Upper lobe of left lung (tissue), 6 donors: Measurements from ENCODE around the gene TCL1A. TPM values are rescaled to one million over a fixed set of nuclear protein-coding genes. Genes with fewer than 3 reads are reported as not detected.
"Not testable (repeated sequence)": the region's sequence is repeated elsewhere in the genome, so short reads cannot be mapped to it uniquely, and the experiment has no call there.

Experiments
- ATAC-seq, 2 donors: fragments of 200-7000 bp; cut with Tn5 transposase; one replicate each; pipeline ENCODE4 v1.9.1; 2022; ENCODE audit warnings: mild to moderate bottlenecking in 2 of 2, moderate library complexity in 2 of 2; ENCODE audit not compliant: low FRiP score in 2 of 2
- DNase-seq, 2 donors: peaks; one replicate each; pipeline ENCODE4 v3.0.0-alpha.2; 2019 to 2020
- H3K27ac ChIP-seq, 4 donors: fragments of 200-600 bp; sonication (generic); one replicate each; pipeline ENCODE4 v1.5.1; 2016 to 2019
- H3K27me3 ChIP-seq, 4 donors: fragments of 200-600 bp; sonication (generic); one replicate each; pipeline ENCODE4 v1.5.1; 2017 to 2019
- H3K36me3 ChIP-seq, 4 donors: fragments of 200-600 bp; sonication (generic); one replicate each; pipeline ENCODE4 v1.5.1; 2016 to 2019
- H3K4me1 ChIP-seq, 4 donors: fragments of 200-600 bp; sonication (generic); one replicate each; pipeline ENCODE4 v1.5.1; 2018 to 2019
- H3K4me3 ChIP-seq, 4 donors: fragments of 200-600 bp; sonication (generic); one replicate each; pipeline ENCODE4 v1.5.1; 2017 to 2019; ENCODE audit warnings: mild to moderate bottlenecking in 2 of 4, moderate library complexity in 1 of 4
- H3K9me3 ChIP-seq, 4 donors: fragments of 200-600 bp; sonication (generic); one replicate each; pipeline ENCODE4 v1.5.1; 2018 to 2019
- CTCF ChIP-seq, 6 experiments: fragments of 450-650 bp in 4 of 6; fragments of 200-600 bp in 2 of 6; sonication (generic) in 2 of 6; IDR thresholded peaks; one replicate each; pipeline ENCODE4 v1.5.1; 2016 to 2019; ENCODE audit warnings: antibody characterized with exemption in 6 of 6
- EP300 ChIP-seq, 4 donors: sonication (generic); formaldehyde crosslinking; IDR thresholded peaks; one replicate each; pipeline ENCODE4 v1.5.1; 2017; ENCODE audit warnings: antibody characterized with exemption in 4 of 4, control low read depth in 2 of 4
- POLR2A ChIP-seq, 4 donors: fragments of 450-650 bp; IDR thresholded peaks; one replicate each; pipeline ENCODE4 v1.5.1; 2016 to 2017; ENCODE audit warnings: antibody characterized with exemption in 4 of 4, mild to moderate bottlenecking in 2 of 4
- POLR2AphosphoS5 ChIP-seq, 2 donors: sonication (generic); formaldehyde crosslinking; IDR thresholded peaks; one replicate each; pipeline ENCODE4 v1.5.1; 2017; ENCODE audit warnings: antibody characterized with exemption in 2 of 2
- whole genome bisulfite sequencing, 2 donors: methylation state at CpG; one replicate each; pipeline ENCODE4 v1.1.5; 2017 to 2018; 5-methylcytosine and 5-hydroxymethylcytosine counted together
- total RNA-seq, 6 donors: library from RNA; depleted of rRNA in 4 of 6; stranded (reverse); fragments of >200 nt in 4 of 6; gene quantifications; one replicate each; pipeline versions ENCODE4 v1.1.0 to v1.2.1, GENCODE V29; 2016 to 2021
- donor health status: DM: no; HTN: no; CAD: no; lungs with moderate emphysema.
- donor health status: DM: no; HTN: yes; CAD: no; lungs with severe emphysema.

Gene TCL1A, protein sequence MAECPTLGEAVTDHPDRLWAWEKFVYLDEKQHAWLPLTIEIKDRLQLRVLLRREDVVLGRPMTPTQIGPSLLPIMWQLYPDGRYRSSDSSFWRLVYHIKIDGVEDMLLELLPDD
- under 1 TPM in 4 of 6 donors, not detected in 2; 0.20 to 0.69 (median 0.32) TPM for total RNA-seq

- no peak within 1 kb of the TSS for H3K4me3 ChIP-seq
- H3K4me1 ChIP-seq = no peaks in the 10 kb centered on the region
- peak in 1 of 2 donors; percentile 72 for DNase-seq
- no peaks in the 10 kb centered on the region for H3K36me3 ChIP-seq
- WGBS, 2 donors = 78 to 85% methylated on average over 18 to 21 of the region's 47 CpGs
- ATAC-seq = peak in 1 of 2 donors; percentile 41
- no peaks in the 10 kb centered on the region for H3K9me3 ChIP-seq
- no peak within 1 kb of the TSS for H3K27ac ChIP-seq
- TF ChIP-seq CTCF (IDR thresholded peaks at IDR 0.05) (no peak), POLR2A (IDR thresholded peaks at IDR 0.05) (no peak), EP300 (IDR thresholded peaks at IDR 0.05) (no peak), POLR2AphosphoS5 (IDR thresholded peaks at IDR 0.05) (no peak)
- H3K27me3 ChIP-seq = peaks cover 0 to 7% (median 2%) of the 10 kb centered on the region in 4 donors
Observed at GRCh38 chr14:95713596-95714371, at the start of gene TCL1A. Gene TCL1A, minus strand, starts transcription at chr14:95714125. Its CDS starts 59 bp downstream, at chr14:95714066.

DNA sequence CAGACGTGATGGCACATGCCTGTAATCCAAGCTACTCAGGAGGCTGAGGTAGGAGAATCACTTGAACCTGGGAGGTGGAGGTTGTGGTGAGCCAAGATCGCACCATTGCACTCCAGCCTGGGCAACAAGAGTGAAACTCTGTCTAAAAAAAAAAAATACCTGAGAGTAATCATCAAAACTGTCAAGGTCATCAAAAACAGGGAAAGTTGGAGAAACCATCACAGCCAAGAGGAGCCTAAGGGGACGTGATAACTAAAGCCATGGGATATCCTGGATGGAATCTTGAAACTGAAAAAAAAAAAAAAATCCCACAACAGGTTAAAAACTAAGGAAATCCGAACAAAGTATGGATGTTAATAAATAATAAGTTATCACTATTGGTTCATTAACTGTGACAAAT is 49.1 kb upstream of the TCL1A start:
- H3K9me3 ChIP-seq, H3K36me3 ChIP-seq, H3K4me3 ChIP-seq, ATAC-seq, DNase-seq, H3K27me3 ChIP-seq, H3K27ac ChIP-seq, H3K4me1 ChIP-seq: not testable (repeated sequence)
- WGBS, 2 donors = 71 to 77% methylated on average over 4 of the region's 4 CpGs

DNA sequence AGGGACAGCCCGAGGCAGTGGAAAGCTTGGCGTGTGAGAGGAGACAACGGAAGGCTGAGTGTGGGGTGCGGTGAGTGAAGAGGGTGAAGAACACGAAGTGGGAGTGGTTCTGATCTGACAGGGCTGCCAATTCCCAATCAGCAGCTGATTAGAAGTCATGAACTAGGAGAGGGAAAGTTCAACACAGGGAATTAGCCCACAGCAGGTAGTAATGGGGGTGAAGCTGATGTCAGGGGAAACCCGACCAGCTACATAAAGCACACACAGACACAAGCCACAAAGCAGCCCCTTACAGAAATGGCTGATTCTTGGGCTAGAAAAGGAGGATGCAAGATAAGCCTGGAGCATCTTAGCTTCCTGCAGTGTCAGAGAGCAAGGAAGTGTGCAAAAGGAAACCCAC is 47.5 kb upstream of the TCL1A start:
- Histone ChIP-seq H3K27me3 (no peaks in the 10 kb centered on the region), H3K4me3 (no peak overlapping the region), H3K36me3 (no peaks in the 10 kb centered on the region), H3K27ac (no peak overlapping the region), H3K9me3 (no peaks in the 10 kb centered on the region), H3K4me1 (no peaks in the 10 kb centered on the region)
- TF ChIP-seq POLR2A (IDR thresholded peaks at IDR 0.05) = no peak
- no peak for TF ChIP-seq CTCF (IDR thresholded peaks at IDR 0.05)
- no peak for TF ChIP-seq EP300 (IDR thresholded peaks at IDR 0.05)
- TF ChIP-seq POLR2AphosphoS5 (IDR thresholded peaks at IDR 0.05) = no peak
- ATAC-seq = no peak
- DNase-seq = no peak
- WGBS, 2 donors = 24 to 32% methylated on average over 6 of the region's 6 CpGs

DNA sequence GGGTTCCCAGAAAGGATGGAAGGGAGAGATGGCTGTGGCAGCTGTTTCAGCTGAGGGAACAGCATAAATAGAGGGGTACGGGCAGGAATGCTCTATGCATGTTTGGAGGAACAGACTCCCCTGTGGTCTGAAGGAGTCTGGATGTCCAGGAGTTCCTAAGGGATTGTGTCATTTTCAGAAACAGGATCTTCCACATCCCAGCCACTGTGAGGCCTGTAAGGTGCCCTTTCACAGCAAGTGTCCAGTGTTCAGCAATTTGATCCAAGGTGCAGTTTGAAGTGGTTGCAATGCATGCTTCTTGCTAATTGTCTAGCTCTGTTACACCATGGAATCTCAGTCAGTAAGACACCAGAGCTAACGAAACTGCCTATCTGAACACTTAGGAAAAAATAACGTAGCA is 46.7 kb upstream of the TCL1A start:
- WGBS, 2 donors = 67 to 81% methylated on average over 3 of the region's 3 CpGs
- no peak overlapping the region for H3K4me3 ChIP-seq
- no peak overlapping the region for H3K27ac ChIP-seq
- DNase-seq (no peak), ATAC-seq (no peak)
- H3K9me3 ChIP-seq = no peaks in the 10 kb centered on the region
- H3K36me3 ChIP-seq = no peaks in the 10 kb centered on the region
- H3K27me3 ChIP-seq = no peaks in the 10 kb centered on the region
- TF ChIP-seq CTCF (IDR thresholded peaks at IDR 0.05) (no peak), POLR2A (IDR thresholded peaks at IDR 0.05) (no peak), POLR2AphosphoS5 (IDR thresholded peaks at IDR 0.05) (no peak), EP300 (IDR thresholded peaks at IDR 0.05) (no peak)
- no peaks in the 10 kb centered on the region for H3K4me1 ChIP-seq

- Histone ChIP-seq H3K27ac (no peak overlapping the region), H3K4me1 (no peaks in the 10 kb centered on the region), H3K9me3 (no peaks in the 10 kb centered on the region), H3K36me3 (no peaks in the 10 kb centered on the region), H3K27me3 (no peaks in the 10 kb centered on the region), H3K4me3 (no peak overlapping the region)
- TF ChIP-seq CTCF (IDR thresholded peaks at IDR 0.05) = no peak
- ATAC-seq = no peak
- DNase-seq = no peak
Observed at GRCh38 chr14:95759941-95760340, 46.0 kb upstream of the TCL1A start.
